A549 (cell line): ENCODE measurements around the gene ZBTB12. TPM values are rescaled to one million over a fixed set of nuclear protein-coding genes. Genes with fewer than 3 reads are reported as not detected.

Source experiments
- ATAC-seq, 2 experiments: fragments of 200-7000 bp in 1 of 2; fragments of >200 bp in 1 of 2; cut with Nextera tagmentation in 1 of 2; cut with Tn5 transposase in 1 of 2; 3 replicates each; pipeline versions ENCODE4 v1.8.0 to v1.9.1; 2018 to 2020; ENCODE audit warnings: mild to moderate bottlenecking in 1 of 2, moderate library complexity in 1 of 2
- CTCF ChIA-PET: fragments of 300-600 bp; sonication (Branson Sonifier 250); formaldehyde crosslinking; extraction: SDS; loops from one replicate; lab custom pipeline; 2021; ENCODE audit warnings: antibody characterized with exemption, inconsistent platforms; lab: Yijun Ruan, JAX
- POLR2A ChIA-PET: fragments of 350-600 bp; formaldehyde crosslinking; extraction: SDS; loops from one replicate; lab custom pipeline; 2021; ENCODE audit warnings: antibody characterized with exemption, inconsistent platforms; lab: Yijun Ruan, JAX
- DNase-seq, 2 experiments: peaks; one replicate each; pipeline versions ENCODE4 v3.0.0 to v3.0.0-alpha.2; 2011 to 2016; ENCODE audit warnings: low read depth in 1 of 2, low spot score in 1 of 2
- FAIRE-seq: peaks from 2 replicates; lab custom pipeline; 2011; peaks lifted over from hg19 to GRCh38; lab: Jason Lieb, UNC
- H3K27ac ChIP-seq, 2 experiments: fragments of >200 bp; sonication (Bioruptor Twin); formaldehyde crosslinking; 3 replicates each; pipeline ENCODE4 v1.5.1; 2016 to 2017
- H3K4me1 ChIP-seq: fragments of >200 bp; sonication (Bioruptor Twin); formaldehyde crosslinking; 3 replicates; pipeline ENCODE4 v1.6.1; 2016
- H3K4me2 ChIP-seq: fragments of >200 bp; sonication (Bioruptor Twin); formaldehyde crosslinking; 3 replicates; pipeline ENCODE4 v1.6.1; 2016
- H3K4me3 ChIP-seq: fragments of >200 bp; sonication (Bioruptor Twin); formaldehyde crosslinking; 3 replicates; pipeline ENCODE4 v1.5.1; 2016
- H3K9me3 ChIP-seq: fragments of >200 bp; sonication (Bioruptor Twin); formaldehyde crosslinking; 3 replicates; pipeline ENCODE4 v1.6.1; 2016
- BHLHE40 ChIP-seq: IDR thresholded peaks from 2 replicates; pipeline ENCODE4 v1.6.1; 2012; ENCODE audit warnings: low read depth, low read length, inconsistent platforms
- CBX2 ChIP-seq: fragments of 200-600 bp; sonication (generic); IDR thresholded peaks from 2 replicates; pipeline ENCODE4 v1.6.1; 2016; ENCODE audit warnings: low read depth, mild to moderate bottlenecking, borderline replicate concordance
- EHF ChIP-seq: fragments of 250-450 bp; sonication (Bioruptor Pico); IDR thresholded peaks from 2 replicates; pipeline ENCODE4 v1.5.0; 2020; ENCODE audit warnings: mild to moderate bottlenecking
- ESRRA ChIP-seq: fragments of 150-350 bp; IDR thresholded peaks from 2 replicates; pipeline ENCODE4 v1.6.1; 2014; ENCODE audit warnings: mild to moderate bottlenecking, low read length, borderline replicate concordance
- FOSL2 ChIP-seq, 2 experiments: fragments of 450-650 bp in 1 of 2; fragments of >200 bp in 1 of 2; sonication (Bioruptor Twin) in 1 of 2; formaldehyde crosslinking; IDR thresholded peaks; 2 replicates each; pipeline versions ENCODE4 v1.5.0 to v1.6.1; 2016 to 2020; ENCODE audit warnings: mild to moderate bottlenecking in 1 of 2, moderate library complexity in 1 of 2
- GATA3 ChIP-seq: IDR thresholded peaks from 2 replicates; pipeline ENCODE4 v1.6.1; 2012; ENCODE audit warnings: borderline replicate concordance
- HDAC2 ChIP-seq: fragments of 200-600 bp; sonication (generic); IDR thresholded peaks from 2 replicates; pipeline ENCODE4 v1.6.1; 2016
- HOXB5 ChIP-seq: fragments of 250-450 bp; sonication (Bioruptor Pico); IDR thresholded peaks from 2 replicates; pipeline ENCODE4 v1.5.0; 2020; ENCODE audit warnings: mild to moderate bottlenecking, moderate library complexity
- JUNB ChIP-seq: fragments of >200 bp; sonication (Bioruptor Twin); formaldehyde crosslinking; IDR thresholded peaks from 2 replicates; pipeline ENCODE4 v1.6.1; 2016
- KDM1A ChIP-seq: fragments of 200-600 bp; sonication (generic); IDR thresholded peaks from 2 replicates; pipeline ENCODE4 v1.6.1; 2016; ENCODE audit warnings: low read depth, mild to moderate bottlenecking
- KDM5A ChIP-seq: fragments of 200-600 bp; sonication (generic); IDR thresholded peaks from 2 replicates; pipeline ENCODE4 v1.6.1; 2016; ENCODE audit warnings: antibody characterized with exemption, mild to moderate bottlenecking
- MAFK ChIP-seq: fragments of 450-650 bp; IDR thresholded peaks from 2 replicates; pipeline ENCODE4 v1.6.1; 2014; ENCODE audit not compliant: partially characterized antibody
- NPAS2 ChIP-seq: fragments of 250-450 bp; sonication (Bioruptor Pico); IDR thresholded peaks from 2 replicates; pipeline ENCODE4 v1.8.0; 2022; ENCODE audit warnings: mild to moderate bottlenecking, moderate library complexity, borderline replicate concordance
- NR3C1 ChIP-seq: fragments of >200 bp; sonication (Bioruptor Twin); formaldehyde crosslinking; IDR thresholded peaks from 3 replicates; pipeline ENCODE4 v1.6.1; 2017
- RARB ChIP-seq: fragments of 250-450 bp; sonication (Bioruptor Pico); IDR thresholded peaks from 2 replicates; pipeline ENCODE4 v1.8.0; 2021; ENCODE audit warnings: mild to moderate bottlenecking, moderate library complexity
- RCOR1 ChIP-seq: fragments of 150-350 bp; IDR thresholded peaks from 2 replicates; pipeline ENCODE4 v1.6.1; 2014; ENCODE audit warnings: antibody characterized with exemption, low read length, low read depth
- RFX5 ChIP-seq: fragments of 450-650 bp; IDR thresholded peaks from 2 replicates; pipeline ENCODE4 v1.7.1; 2014; ENCODE audit warnings: antibody characterized with exemption, mild to moderate bottlenecking, moderate library complexity
- ZSCAN20 ChIP-seq: fragments of 250-450 bp; sonication (Bioruptor Pico); IDR thresholded peaks from 2 replicates; pipeline ENCODE4 v1.8.0; 2022; ENCODE audit warnings: mild to moderate bottlenecking, moderate library complexity
- WGBS: methylation state at CpG from one replicate; pipeline ENCODE4 v1.1.6; 2017; ENCODE audit errors: missing lambda C conversion rate; 5-methylcytosine and 5-hydroxymethylcytosine counted together
- polyA plus RNA-seq, 4 experiments: library from polyadenylated mRNA; depleted of rRNA in 3 of 4; stranded (reverse); fragments of >200 nt; fragmentation: RNase III in 1 of 4; extraction: RNeasy Plus Mini Kit Qiagen cat#74134 plus additional on column Dnase treatment in 1 of 4; gene quantifications; 2 replicates in 3 of 4; 3 replicates in 1 of 4; pipeline ENCODE4 v1.2.3, GENCODE V29; 2011 to 2017
- TF ChIP-seq, protein P1 (sequence below): IDR thresholded peaks from 2 replicates; pipeline ENCODE4 v1.6.1; 2012; ENCODE audit warnings: low read depth, borderline replicate concordance
- TF ChIP-seq, protein P2 (sequence below): fragments of 200-600 bp; sonication (generic); IDR thresholded peaks from 2 replicates; pipeline ENCODE4 v1.6.1; 2016; ENCODE audit warnings: antibody characterized with exemption, mild to moderate bottlenecking, moderate library complexity
- TF ChIP-seq, protein P3 (sequence below): fragments of >200 bp; sonication (Bioruptor Twin); formaldehyde crosslinking; IDR thresholded peaks from 3 replicates; pipeline ENCODE4 v1.5.1; 2016
- TF ChIP-seq, protein P4 (sequence below): fragments of 150-350 bp; IDR thresholded peaks from 2 replicates; pipeline ENCODE4 v1.6.1; 2014; ENCODE audit warnings: low read depth, mild to moderate bottlenecking, low read length

Gene ZBTB12
- polyA plus RNA-seq, 2 of the 4 experiments (the other 2 are of a cell fraction), result 2.2 to 10.0 TPM

DNA sequence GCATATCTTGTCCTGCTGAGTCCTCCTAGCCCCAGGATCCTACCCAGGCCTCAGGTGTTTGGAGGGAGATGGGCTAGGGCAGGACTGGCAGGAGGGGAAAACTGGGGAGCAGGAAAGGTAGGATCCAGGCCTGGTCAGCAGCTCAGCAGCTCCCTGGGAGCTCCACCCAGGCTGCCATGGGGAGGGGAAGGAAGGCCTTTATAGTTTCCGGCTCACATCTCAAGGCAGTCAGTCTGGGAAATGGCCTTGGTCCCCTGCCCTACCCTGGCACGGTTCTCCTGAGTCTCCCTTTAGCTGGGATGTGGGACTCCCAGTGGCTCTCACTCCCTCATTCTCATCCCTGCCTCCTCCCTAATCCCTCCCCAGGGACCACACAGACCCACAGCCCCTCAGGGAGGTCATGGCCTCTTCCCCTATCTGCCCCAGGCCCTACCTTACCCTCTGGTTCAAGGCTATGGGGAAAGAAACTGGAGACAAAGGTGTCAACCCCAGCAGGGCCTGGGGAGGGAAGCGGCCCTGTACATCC lies 24.7 kb downstream of the ZBTB12 start:
- Histone ChIP-seq H3K4me3 (no peak overlapping the region), H3K9me3 (no peaks in the 10 kb centered on the region), H3K27ac (no peak overlapping the region), H3K4me1 (no peaks in the 10 kb centered on the region), H3K4me2 (no peak overlapping the region)
- 43% methylated on average over 2 of the region's 3 CpGs for WGBS
- no peak for DNase-seq
- FAIRE-seq, result no peak
- ATAC-seq, result peak; percentile 20 to 46; a peak in 4 of 6 replicates
- TF ChIP-seq JUNB, result no peak
- TF ChIP-seq KDM5A, result no peak
- TF ChIP-seq, protein P1, sequence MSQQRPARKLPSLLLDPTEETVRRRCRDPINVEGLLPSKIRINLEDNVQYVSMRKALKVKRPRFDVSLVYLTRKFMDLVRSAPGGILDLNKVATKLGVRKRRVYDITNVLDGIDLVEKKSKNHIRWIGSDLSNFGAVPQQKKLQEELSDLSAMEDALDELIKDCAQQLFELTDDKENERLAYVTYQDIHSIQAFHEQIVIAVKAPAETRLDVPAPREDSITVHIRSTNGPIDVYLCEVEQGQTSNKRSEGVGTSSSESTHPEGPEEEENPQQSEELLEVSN, result no peak
- TF ChIP-seq MAFK, result no peak
- no peak for TF ChIP-seq RCOR1
- TF ChIP-seq ESRRA, result no peak
- POLR2A ChIA-PET, result no interaction called here
- CTCF ChIA-PET, result interaction anchor here (0.9 to 4.0 kb wide), 3 partner anchors 11 to 152 kb away, joined by 3 to 25 read pairs (median 3); no protein-coding TSS in a partner anchor

DNA sequence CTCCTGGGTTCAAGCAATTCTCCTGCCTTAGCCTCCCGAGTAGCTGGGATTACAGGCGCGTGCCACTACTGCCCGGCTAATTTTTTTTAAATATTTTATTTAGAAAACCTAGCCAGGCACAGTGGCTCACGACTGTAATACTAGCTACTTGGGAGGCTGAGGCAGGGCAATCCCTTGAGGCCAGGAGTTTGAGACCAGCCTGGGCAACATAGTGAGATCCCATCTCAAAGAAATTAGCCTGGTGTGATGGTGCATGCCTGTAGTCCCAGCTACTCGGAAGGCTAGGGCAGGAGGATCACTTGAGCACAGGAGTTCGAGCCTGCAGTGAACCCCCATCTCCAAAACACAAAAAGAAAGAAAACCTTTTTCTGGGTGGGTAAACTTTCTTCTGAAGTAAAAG lies 25.5 kb downstream of the ZBTB12 start:
- H3K4me1 ChIP-seq, result no peaks in the 10 kb centered on the region
- CTCF ChIA-PET, result interaction anchor here (1.0 to 1.8 kb wide), 3 partner anchors 11 to 151 kb away, joined by 3 to 5 read pairs (median 4); no protein-coding TSS in a partner anchor
- no peak overlapping the region for H3K27ac ChIP-seq
- H3K4me2 ChIP-seq, result no peak overlapping the region
- no peaks in the 10 kb centered on the region for H3K9me3 ChIP-seq
- H3K4me3 ChIP-seq, result no peak overlapping the region
- TF ChIP-seq HOXB5 (CRISPR knock-in tag) (no peak), NPAS2 (CRISPR knock-in tag) (no peak), GATA3 (no peak), FOSL2 (IDR thresholded peaks at IDR 0.05) (no peak), FOSL2 (CRISPR knock-in tag; IDR thresholded peaks at IDR 0.05) (no peak)
- TF ChIP-seq, protein P2, sequence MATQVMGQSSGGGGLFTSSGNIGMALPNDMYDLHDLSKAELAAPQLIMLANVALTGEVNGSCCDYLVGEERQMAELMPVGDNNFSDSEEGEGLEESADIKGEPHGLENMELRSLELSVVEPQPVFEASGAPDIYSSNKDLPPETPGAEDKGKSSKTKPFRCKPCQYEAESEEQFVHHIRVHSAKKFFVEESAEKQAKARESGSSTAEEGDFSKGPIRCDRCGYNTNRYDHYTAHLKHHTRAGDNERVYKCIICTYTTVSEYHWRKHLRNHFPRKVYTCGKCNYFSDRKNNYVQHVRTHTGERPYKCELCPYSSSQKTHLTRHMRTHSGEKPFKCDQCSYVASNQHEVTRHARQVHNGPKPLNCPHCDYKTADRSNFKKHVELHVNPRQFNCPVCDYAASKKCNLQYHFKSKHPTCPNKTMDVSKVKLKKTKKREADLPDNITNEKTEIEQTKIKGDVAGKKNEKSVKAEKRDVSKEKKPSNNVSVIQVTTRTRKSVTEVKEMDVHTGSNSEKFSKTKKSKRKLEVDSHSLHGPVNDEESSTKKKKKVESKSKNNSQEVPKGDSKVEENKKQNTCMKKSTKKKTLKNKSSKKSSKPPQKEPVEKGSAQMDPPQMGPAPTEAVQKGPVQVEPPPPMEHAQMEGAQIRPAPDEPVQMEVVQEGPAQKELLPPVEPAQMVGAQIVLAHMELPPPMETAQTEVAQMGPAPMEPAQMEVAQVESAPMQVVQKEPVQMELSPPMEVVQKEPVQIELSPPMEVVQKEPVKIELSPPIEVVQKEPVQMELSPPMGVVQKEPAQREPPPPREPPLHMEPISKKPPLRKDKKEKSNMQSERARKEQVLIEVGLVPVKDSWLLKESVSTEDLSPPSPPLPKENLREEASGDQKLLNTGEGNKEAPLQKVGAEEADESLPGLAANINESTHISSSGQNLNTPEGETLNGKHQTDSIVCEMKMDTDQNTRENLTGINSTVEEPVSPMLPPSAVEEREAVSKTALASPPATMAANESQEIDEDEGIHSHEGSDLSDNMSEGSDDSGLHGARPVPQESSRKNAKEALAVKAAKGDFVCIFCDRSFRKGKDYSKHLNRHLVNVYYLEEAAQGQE, result no peak
- TF ChIP-seq, all 56 proteins: peak for 0
- ATAC-seq (no peak), DNase-seq (no peak), FAIRE-seq (no peak)
- 80% methylated on average over 7 of the region's 7 CpGs for WGBS
- POLR2A ChIA-PET, result interaction anchor here (1.0 kb wide), 1 partner anchor 76 kb away, joined by 3 read pairs; no protein-coding TSS in a partner anchor

DNA sequence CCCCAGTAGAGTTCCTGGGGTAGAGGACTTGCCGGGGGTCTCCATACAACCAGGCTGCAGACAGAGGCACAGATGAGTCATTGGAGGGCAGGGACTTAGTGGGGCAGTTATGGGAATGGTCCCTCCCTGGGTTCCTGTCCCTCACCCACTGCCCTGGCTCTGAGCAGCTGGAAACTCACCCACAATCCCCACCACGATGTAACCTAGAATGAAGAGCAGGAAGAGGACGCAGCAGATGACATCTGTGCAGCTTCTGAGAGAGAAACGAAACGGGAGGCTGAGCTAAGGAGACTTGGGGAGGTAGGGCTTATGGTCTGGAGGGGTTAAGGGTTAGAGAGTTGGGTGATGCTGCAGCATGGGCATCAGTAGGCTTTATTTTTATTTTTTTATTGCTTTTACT lies 26.0 kb downstream of the ZBTB12 start:
- WGBS, result 66% methylated on average over 5 of the region's 5 CpGs
- POLR2A ChIA-PET, result interaction anchor here (1.0 kb wide), 1 partner anchor 76 kb away, joined by 3 read pairs; no protein-coding TSS in a partner anchor
- TF ChIP-seq KDM1A, result no peak
- TF ChIP-seq RARB, result no peak
- TF ChIP-seq, protein P3, sequence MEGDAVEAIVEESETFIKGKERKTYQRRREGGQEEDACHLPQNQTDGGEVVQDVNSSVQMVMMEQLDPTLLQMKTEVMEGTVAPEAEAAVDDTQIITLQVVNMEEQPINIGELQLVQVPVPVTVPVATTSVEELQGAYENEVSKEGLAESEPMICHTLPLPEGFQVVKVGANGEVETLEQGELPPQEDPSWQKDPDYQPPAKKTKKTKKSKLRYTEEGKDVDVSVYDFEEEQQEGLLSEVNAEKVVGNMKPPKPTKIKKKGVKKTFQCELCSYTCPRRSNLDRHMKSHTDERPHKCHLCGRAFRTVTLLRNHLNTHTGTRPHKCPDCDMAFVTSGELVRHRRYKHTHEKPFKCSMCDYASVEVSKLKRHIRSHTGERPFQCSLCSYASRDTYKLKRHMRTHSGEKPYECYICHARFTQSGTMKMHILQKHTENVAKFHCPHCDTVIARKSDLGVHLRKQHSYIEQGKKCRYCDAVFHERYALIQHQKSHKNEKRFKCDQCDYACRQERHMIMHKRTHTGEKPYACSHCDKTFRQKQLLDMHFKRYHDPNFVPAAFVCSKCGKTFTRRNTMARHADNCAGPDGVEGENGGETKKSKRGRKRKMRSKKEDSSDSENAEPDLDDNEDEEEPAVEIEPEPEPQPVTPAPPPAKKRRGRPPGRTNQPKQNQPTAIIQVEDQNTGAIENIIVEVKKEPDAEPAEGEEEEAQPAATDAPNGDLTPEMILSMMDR, result no peak
- TF ChIP-seq, protein P4, sequence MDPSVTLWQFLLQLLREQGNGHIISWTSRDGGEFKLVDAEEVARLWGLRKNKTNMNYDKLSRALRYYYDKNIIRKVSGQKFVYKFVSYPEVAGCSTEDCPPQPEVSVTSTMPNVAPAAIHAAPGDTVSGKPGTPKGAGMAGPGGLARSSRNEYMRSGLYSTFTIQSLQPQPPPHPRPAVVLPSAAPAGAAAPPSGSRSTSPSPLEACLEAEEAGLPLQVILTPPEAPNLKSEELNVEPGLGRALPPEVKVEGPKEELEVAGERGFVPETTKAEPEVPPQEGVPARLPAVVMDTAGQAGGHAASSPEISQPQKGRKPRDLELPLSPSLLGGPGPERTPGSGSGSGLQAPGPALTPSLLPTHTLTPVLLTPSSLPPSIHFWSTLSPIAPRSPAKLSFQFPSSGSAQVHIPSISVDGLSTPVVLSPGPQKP, result no peak
- TF ChIP-seq CBX2, result no peak
- TF ChIP-seq HDAC2, result no peak
- TF ChIP-seq RFX5, result no peak
- no peak for TF ChIP-seq EHF
- no peak for TF ChIP-seq NR3C1
- no peak for TF ChIP-seq NPAS2 (CRISPR knock-in tag)
- no peak for TF ChIP-seq ZSCAN20 (CRISPR knock-in tag)
- TF ChIP-seq, protein P1, result no peak
- no peak for TF ChIP-seq BHLHE40

More for the DNA sequence above, 26.0 kb downstream of the ZBTB12 start:
- no peak for DNase-seq
- ATAC-seq, result no peak
- H3K4me1 ChIP-seq, result no peaks in the 10 kb centered on the region
- no peak overlapping the region for H3K4me2 ChIP-seq
- H3K27ac ChIP-seq, result no peak overlapping the region
- no peak overlapping the region for H3K4me3 ChIP-seq
- no peaks in the 10 kb centered on the region for H3K9me3 ChIP-seq
- FAIRE-seq, result no peak
- CTCF ChIA-PET, result interaction anchor here (1.2 to 1.8 kb wide), 3 partner anchors 11 to 77 kb away, joined by 4 to 5 read pairs (median 5); no protein-coding TSS in a partner anchor
